PC-9 (cell line): Measurements from ENCODE around the gene EPHB2.

Experiments used
- EZH2 ChIP-seq: fragments of 200-600 bp; sonication (generic); IDR thresholded peaks from 2 replicates; pipeline ENCODE4 v1.8.0; 2017; ENCODE audit warnings: antibody characterized with exemption, low read depth
- TF ChIP-seq, protein P1 (sequence below): fragments of 200-600 bp; sonication (generic); conservative IDR thresholded peaks from 2 replicates; pipeline ENCODE4 v1.6.1; 2017; ENCODE audit warnings: mixed run types, antibody characterized with exemption, mild to moderate bottlenecking, moderate library complexity

- TF ChIP-seq, protein P1, sequence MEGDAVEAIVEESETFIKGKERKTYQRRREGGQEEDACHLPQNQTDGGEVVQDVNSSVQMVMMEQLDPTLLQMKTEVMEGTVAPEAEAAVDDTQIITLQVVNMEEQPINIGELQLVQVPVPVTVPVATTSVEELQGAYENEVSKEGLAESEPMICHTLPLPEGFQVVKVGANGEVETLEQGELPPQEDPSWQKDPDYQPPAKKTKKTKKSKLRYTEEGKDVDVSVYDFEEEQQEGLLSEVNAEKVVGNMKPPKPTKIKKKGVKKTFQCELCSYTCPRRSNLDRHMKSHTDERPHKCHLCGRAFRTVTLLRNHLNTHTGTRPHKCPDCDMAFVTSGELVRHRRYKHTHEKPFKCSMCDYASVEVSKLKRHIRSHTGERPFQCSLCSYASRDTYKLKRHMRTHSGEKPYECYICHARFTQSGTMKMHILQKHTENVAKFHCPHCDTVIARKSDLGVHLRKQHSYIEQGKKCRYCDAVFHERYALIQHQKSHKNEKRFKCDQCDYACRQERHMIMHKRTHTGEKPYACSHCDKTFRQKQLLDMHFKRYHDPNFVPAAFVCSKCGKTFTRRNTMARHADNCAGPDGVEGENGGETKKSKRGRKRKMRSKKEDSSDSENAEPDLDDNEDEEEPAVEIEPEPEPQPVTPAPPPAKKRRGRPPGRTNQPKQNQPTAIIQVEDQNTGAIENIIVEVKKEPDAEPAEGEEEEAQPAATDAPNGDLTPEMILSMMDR = no peak
- TF ChIP-seq EZH2 = no peak
Observed at GRCh38 chr1:22804969-22805671, 94.5 kb downstream of the EPHB2 start.
